Breast epithelium (tissue), 3 donors: ENCODE measurements around the gene HSPA1B.

Source experiments
- POLR2AphosphoS5 ChIP-seq, 3 donors: sonication (generic); formaldehyde crosslinking; IDR thresholded peaks; one replicate each; pipeline ENCODE4 v1.6.1; 2017; ENCODE audit warnings: antibody characterized with exemption in 3 of 3
- TF ChIP-seq, protein P1 (sequence below), 3 donors: fragments of 450-650 bp; IDR thresholded peaks; one replicate each; pipeline ENCODE4 v1.5.1; 2016 to 2017; ENCODE audit warnings: antibody characterized with exemption in 3 of 3, mild to moderate bottlenecking in 3 of 3, moderate library complexity in 3 of 3

DNA sequence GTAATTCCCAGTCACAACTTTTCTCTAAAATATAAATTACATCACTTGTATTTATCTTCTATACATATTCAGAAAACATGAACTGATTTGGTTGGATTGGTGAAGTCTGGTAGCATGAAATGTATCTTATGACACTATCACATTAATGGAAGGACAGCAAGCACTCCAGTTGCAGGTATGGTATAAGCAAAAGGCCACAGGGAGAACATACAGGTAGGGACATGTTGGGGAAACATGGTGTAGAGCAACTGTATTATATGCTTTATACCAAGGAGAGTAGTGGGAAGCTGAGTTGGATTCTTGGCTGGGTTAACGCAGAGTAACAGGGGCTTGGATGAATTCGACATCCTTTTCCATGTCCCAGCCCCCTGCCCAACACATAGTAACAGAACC is 30.5 kb upstream of the HSPA1B start:
- TF ChIP-seq, protein P1, sequence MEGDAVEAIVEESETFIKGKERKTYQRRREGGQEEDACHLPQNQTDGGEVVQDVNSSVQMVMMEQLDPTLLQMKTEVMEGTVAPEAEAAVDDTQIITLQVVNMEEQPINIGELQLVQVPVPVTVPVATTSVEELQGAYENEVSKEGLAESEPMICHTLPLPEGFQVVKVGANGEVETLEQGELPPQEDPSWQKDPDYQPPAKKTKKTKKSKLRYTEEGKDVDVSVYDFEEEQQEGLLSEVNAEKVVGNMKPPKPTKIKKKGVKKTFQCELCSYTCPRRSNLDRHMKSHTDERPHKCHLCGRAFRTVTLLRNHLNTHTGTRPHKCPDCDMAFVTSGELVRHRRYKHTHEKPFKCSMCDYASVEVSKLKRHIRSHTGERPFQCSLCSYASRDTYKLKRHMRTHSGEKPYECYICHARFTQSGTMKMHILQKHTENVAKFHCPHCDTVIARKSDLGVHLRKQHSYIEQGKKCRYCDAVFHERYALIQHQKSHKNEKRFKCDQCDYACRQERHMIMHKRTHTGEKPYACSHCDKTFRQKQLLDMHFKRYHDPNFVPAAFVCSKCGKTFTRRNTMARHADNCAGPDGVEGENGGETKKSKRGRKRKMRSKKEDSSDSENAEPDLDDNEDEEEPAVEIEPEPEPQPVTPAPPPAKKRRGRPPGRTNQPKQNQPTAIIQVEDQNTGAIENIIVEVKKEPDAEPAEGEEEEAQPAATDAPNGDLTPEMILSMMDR (IDR thresholded peaks at IDR 0.05) = no peak
- no peak for TF ChIP-seq POLR2AphosphoS5 (IDR thresholded peaks at IDR 0.05)
